OCI-LY1 (cell line): ENCODE data around the gene RAB11FIP4.

Source experiments
- EZH2 ChIP-seq: fragments of 200-600 bp; sonication (generic), shearing (Covaris generic); IDR thresholded peaks from 2 replicates; pipeline ENCODE4 v1.8.0; 2017; ENCODE audit warnings: borderline replicate concordance, mixed run types, mild to moderate bottlenecking, antibody characterized with exemption, low read length, moderate library complexity, mixed read lengths
- TF ChIP-seq, protein P1 (sequence below): fragments of 200-600 bp; sonication (generic), shearing (Covaris generic); IDR thresholded peaks from 2 replicates; pipeline ENCODE4 v1.5.1; 2017; ENCODE audit warnings: mild to moderate bottlenecking, antibody characterized with exemption, low read length, moderate library complexity, mixed read lengths

DNA sequence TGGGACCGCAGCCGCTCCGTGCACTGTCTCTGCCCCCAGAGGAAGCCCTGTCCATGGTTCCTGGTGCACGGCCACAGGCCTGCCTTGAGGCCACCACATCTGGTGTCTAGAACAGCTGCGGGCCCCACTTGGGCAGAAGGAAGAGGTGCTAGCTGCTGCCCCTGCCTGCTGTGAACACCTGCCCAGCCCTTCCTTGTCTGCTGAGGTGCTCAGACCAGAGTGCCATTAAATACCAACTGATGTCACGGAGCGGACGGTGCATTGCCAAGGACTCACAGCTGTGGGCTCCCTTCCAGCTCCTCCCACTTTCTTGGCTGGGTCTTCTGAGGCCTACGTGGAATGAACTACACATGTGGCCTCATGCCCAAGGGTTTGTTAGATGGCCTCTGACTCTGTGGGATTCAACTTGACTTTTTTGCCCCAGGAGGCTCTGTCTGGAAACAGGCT, 146.1 kb downstream of the RAB11FIP4 start:
- TF ChIP-seq, protein P1, sequence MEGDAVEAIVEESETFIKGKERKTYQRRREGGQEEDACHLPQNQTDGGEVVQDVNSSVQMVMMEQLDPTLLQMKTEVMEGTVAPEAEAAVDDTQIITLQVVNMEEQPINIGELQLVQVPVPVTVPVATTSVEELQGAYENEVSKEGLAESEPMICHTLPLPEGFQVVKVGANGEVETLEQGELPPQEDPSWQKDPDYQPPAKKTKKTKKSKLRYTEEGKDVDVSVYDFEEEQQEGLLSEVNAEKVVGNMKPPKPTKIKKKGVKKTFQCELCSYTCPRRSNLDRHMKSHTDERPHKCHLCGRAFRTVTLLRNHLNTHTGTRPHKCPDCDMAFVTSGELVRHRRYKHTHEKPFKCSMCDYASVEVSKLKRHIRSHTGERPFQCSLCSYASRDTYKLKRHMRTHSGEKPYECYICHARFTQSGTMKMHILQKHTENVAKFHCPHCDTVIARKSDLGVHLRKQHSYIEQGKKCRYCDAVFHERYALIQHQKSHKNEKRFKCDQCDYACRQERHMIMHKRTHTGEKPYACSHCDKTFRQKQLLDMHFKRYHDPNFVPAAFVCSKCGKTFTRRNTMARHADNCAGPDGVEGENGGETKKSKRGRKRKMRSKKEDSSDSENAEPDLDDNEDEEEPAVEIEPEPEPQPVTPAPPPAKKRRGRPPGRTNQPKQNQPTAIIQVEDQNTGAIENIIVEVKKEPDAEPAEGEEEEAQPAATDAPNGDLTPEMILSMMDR = no peak
- TF ChIP-seq EZH2 = no peak
